Thoracic aorta (tissue), 2 donors: ENCODE results near the gene PRSS56. TPM values are rescaled to one million over a fixed set of nuclear protein-coding genes. Genes with fewer than 3 reads are reported as not detected.

Experiments
- ATAC-seq: fragments of 150-250 bp; one replicate; pipeline ENCODE4 v1.8.0; 2017; ENCODE audit warnings: low read depth; ENCODE audit not compliant: insufficient number of reproducible peaks, low FRiP score
- DNase-seq: peaks from one replicate; pipeline ENCODE4 v3.0.0-alpha.2; 2020; ENCODE audit warnings: low spot score
- H3K27ac ChIP-seq, 2 donors: fragments of 200-600 bp; sonication (generic); 1 replicate in 1 of 2; 2 replicates in 1 of 2; pipeline ENCODE4 v1.5.1; 2016; ENCODE audit warnings: mild to moderate bottlenecking in 2 of 2, moderate library complexity in 2 of 2
- H3K27me3 ChIP-seq: fragments of 200-600 bp; sonication (generic); replicated peaks from 2 replicates; pipeline ENCODE4 v1.6.0; 2016; ENCODE audit warnings: mild to moderate bottlenecking; ENCODE audit not compliant: insufficient read depth
- H3K36me3 ChIP-seq: fragments of 200-600 bp; sonication (generic); one replicate; pipeline ENCODE4 v1.5.1; 2016
- H3K4me1 ChIP-seq, 2 donors: fragments of 200-600 bp; sonication (generic); 1 replicate in 1 of 2; 2 replicates in 1 of 2; pipeline versions ENCODE4 v1.5.1 to v1.6.0; 2016; ENCODE audit warnings: low read depth in 2 of 2, mild to moderate bottlenecking in 1 of 2; ENCODE audit not compliant: control insufficient read depth in 1 of 2
- H3K4me3 ChIP-seq: fragments of 200-600 bp; sonication (generic); 2 replicates; pipeline ENCODE4 v1.5.1; 2016; ENCODE audit warnings: mild to moderate bottlenecking
- H3K9me3 ChIP-seq: fragments of 200-600 bp; sonication (generic); 2 replicates; pipeline ENCODE4 v1.5.1; 2016
- total RNA-seq, 2 donors: library from RNA; depleted of rRNA; stranded (reverse); fragments of >200 nt; gene quantifications; one replicate each; pipeline versions ENCODE4 v1.1.0 to v1.2.3, GENCODE V29; 2016
- TF ChIP-seq, protein P1 (sequence below): fragments of 200-600 bp; sonication (generic); IDR thresholded peaks from one replicate; pipeline ENCODE4 v1.5.1; 2019; ENCODE audit warnings: antibody characterized with exemption

Gene PRSS56
- not detected for total RNA-seq

DNA sequence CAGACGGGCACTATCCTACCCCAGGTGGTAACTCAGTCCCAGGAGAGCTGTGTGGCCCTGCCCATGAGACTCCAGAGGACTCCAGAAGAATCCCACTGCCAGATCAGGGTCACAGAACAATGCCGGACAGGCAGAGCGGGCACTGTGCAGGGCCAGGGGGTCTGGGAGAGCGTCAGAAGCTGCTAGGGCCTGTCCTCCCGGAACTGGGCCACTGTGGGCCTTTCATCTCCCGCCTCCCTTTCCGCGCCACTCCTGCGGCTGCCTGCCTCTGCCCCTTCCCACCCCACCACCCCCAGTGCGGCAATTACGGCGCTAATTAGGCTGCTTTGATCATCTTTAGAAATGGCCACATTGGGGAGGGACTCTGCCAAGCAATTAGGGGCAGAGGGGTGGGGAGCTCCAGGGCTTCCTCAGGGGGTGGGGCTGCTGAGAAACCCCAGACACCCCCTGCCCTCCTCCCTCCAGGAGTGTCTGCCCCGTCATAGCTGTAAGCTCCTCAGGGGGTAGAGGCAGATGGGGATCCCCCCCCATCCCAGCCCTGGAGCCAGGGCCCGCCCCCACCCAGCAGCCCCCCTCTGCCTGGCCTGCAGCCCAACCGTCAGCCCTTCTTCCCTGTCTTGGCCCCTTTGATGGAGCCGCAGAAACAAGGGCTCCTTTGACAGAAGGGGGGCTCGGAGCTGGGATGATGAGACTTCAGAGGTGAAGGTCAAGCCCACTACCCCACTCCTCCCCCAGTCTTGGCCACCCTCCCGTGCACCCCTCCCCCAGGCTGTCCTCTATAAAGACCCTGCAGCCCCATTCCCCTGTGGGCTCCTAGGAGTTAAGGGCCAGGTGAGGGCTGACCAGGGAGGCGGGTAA lies at the start of gene PRSS56:
Gene PRSS56, plus strand, starts transcription at position 808 of the 858 bp plus-strand sequence. CDS start 211 bp downstream, outside the sequence.
- Histone ChIP-seq H3K27me3 (peaks cover 17% of the 10 kb centered on the region), H3K4me3 (no peak within 1 kb of the TSS), H3K4me1 (peaks cover 7 to 27% of the 10 kb centered on the region in 2 donors), H3K9me3 (no peaks in the 10 kb centered on the region), H3K36me3 (no peaks in the 10 kb centered on the region), H3K27ac (no peak within 1 kb of the TSS)
- ATAC-seq = no peak
- TF ChIP-seq, protein P1, sequence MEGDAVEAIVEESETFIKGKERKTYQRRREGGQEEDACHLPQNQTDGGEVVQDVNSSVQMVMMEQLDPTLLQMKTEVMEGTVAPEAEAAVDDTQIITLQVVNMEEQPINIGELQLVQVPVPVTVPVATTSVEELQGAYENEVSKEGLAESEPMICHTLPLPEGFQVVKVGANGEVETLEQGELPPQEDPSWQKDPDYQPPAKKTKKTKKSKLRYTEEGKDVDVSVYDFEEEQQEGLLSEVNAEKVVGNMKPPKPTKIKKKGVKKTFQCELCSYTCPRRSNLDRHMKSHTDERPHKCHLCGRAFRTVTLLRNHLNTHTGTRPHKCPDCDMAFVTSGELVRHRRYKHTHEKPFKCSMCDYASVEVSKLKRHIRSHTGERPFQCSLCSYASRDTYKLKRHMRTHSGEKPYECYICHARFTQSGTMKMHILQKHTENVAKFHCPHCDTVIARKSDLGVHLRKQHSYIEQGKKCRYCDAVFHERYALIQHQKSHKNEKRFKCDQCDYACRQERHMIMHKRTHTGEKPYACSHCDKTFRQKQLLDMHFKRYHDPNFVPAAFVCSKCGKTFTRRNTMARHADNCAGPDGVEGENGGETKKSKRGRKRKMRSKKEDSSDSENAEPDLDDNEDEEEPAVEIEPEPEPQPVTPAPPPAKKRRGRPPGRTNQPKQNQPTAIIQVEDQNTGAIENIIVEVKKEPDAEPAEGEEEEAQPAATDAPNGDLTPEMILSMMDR = no peak
- DNase-seq = no peak

DNA sequence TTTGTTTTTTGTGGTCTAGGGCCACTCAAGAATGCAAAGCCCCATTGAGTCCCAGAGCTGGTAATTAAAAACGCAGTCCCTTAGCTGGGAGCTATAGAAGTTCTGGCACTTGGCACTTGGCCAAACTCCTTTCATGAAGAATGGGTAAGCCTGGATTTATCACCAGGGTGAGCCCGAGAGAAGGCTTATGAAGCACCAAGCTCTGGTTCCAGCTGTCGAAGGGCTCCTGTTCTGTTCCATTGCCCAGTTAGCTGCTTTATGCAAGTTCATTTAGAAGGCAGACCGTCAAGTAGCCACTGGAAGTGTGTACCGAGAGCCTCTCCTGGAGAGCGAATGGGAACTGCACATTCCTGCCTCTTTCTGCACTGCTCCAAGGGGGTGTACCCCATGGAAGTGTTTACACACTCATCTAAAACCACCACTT lies 46.7 kb upstream of the PRSS56 start:
- no peaks in the 10 kb centered on the region for H3K36me3 ChIP-seq
- ATAC-seq (no peak), DNase-seq (no peak)
- H3K9me3 ChIP-seq = peaks cover 6% of the 10 kb centered on the region
- no peaks in the 10 kb centered on the region for H3K4me1 ChIP-seq
- TF ChIP-seq, protein P1 = no peak
- no peaks in the 10 kb centered on the region for H3K27me3 ChIP-seq
- no peak overlapping the region for H3K4me3 ChIP-seq
- H3K27ac ChIP-seq = no peak overlapping the region

DNA sequence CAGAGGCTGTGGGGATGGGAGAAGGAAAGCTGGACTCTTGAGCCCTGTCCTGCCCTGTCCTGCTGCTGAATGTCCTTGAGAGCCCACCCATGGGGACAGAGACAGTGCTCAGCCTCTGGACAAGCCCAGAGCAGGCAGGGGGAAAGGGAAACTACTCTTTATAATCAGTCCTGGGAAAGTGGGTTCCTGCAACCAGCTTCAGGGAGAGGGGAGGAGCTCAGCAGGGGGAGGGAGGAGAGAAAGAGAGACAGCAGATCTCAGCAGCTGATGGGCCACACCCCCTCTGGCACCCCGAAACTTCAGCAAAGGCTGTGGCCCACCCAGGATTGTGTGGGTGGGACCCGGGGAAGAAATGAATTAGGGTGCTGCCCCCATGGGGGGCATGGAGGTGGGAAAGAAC lies 44.1 kb upstream of the PRSS56 start:
- H3K36me3 ChIP-seq = no peaks in the 10 kb centered on the region
- H3K27ac ChIP-seq = no peak overlapping the region
- DNase-seq (no peak), ATAC-seq (no peak)
- H3K4me1 ChIP-seq = no peaks in the 10 kb centered on the region
- H3K27me3 ChIP-seq = no peaks in the 10 kb centered on the region
- peaks cover 6% of the 10 kb centered on the region for H3K9me3 ChIP-seq
- TF ChIP-seq, protein P1 = no peak
- no peak overlapping the region for H3K4me3 ChIP-seq

DNA sequence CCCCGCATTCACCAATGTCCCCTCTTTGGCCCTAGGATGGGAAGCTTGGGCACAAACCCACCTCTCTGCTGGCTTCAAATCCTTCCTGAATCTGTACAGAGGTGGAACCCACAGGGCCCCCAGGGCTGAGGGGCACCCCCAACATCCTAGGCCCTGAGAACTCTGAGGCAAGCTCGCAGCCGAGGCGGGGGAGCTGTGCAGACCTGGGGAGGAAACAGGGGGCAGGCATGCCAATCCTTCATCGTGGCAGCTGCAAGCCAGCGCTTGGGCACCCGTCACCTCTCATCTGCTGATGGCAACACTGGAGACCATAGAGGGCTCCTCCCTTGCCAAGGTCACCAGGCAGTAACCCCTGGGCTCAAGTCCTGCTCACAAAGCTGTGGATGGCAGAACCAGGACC lies 43.4 kb upstream of the PRSS56 start:
- Histone ChIP-seq H3K4me3 (no peak overlapping the region), H3K27me3 (no peaks in the 10 kb centered on the region), H3K36me3 (no peaks in the 10 kb centered on the region), H3K27ac (no peak overlapping the region), H3K4me1 (no peaks in the 10 kb centered on the region), H3K9me3 (peaks cover 6% of the 10 kb centered on the region)
- ATAC-seq (no peak), DNase-seq (no peak)
- TF ChIP-seq, protein P1 = no peak

DNA sequence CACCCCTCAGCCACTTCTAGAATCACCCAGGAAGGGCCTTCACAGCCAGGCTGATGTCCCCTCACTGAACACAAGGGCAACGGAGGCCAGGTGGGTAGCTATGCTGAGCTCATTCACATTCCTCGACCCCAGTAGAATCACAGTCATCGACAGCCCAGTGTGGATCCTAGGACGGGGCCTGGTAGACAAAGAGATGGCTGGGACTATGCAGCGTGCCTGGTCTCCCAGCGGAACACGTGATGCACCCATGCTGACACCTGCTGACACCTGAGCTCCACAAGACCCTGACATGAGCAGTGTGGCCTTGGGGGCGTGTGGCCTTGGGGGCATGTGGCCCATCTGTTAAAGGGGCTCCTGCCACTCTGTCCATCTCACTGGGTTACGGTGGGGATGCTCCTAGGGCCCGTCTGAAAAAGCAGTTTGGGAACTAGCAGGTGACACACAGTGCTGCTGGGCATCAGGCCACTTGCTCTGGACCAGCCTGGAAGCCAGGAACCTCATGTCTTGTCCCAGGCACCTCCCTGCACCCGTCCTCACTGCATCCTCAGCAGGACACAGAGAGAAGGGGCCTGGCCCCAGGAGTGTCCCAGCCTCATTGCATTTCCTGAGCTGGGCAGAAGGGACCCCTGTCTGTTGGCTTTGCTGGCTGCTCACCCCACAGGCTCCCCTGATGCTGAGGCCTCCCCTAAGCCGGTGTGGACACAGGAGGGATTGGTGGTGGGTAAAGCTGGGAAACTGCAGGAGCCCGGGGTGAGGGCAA lies 42.3 kb upstream of the PRSS56 start:
- TF ChIP-seq, protein P1 = no peak
- H3K27ac ChIP-seq = no peak overlapping the region
- H3K36me3 ChIP-seq = no peaks in the 10 kb centered on the region
- no peak overlapping the region for H3K4me3 ChIP-seq
- H3K9me3 ChIP-seq = no peaks in the 10 kb centered on the region
- no peaks in the 10 kb centered on the region for H3K27me3 ChIP-seq
- ATAC-seq (no peak), DNase-seq (no peak)
- H3K4me1 ChIP-seq = no peaks in the 10 kb centered on the region
